ENCODE results near the gene MYLK.

MYLK gene

DNA sequence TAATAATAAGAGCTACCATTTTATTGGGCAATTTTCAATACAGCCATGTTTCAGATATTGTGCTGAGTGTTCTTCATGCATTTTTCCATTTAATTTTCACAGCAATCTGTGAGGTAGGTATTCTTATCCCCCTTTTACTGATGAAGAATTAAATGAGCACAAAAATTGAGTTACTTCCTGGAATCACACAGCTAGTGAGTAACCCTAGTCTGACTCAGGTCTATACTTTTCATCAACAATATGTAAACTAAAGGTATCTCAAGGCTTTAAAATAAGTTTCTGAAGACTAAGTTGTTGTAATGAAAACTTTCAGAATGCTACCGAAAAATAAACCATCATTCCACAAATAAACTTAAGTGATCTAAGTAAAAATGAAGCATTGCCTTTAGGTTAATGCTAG is 321.6 kb downstream of the MYLK start:
- DNase-seq (ENCODE audit: low spot score in 2 of 2) (no peak), ATAC-seq (replicated peaks; ENCODE audit: extremely low read depth, poor library complexity, severe bottlenecking) (no peak)
- Mint-ChIP-seq H3K9me3 (no peaks in the 10 kb centered on the region), H3K36me3 (ENCODE audit: insufficient read depth) (no peaks in the 10 kb centered on the region), H3K27ac (ENCODE audit: low read depth) (no peak overlapping the region), H3K4me3 (no peak overlapping the region), H3K4me1 (peaks cover 6% of the 10 kb centered on the region), H3K27me3 (no peaks in the 10 kb centered on the region)

- Mint-ChIP-seq H3K4me1 (peaks cover 6% of the 10 kb centered on the region), H3K27me3 (no peaks in the 10 kb centered on the region), H3K9me3 (no peaks in the 10 kb centered on the region), H3K4me3 (no peak overlapping the region), H3K36me3 (ENCODE audit: insufficient read depth) (peaks cover under 1% of the 10 kb centered on the region), H3K27ac (ENCODE audit: low read depth) (no peak overlapping the region)
- ATAC-seq (replicated peaks; ENCODE audit: extremely low read depth, poor library complexity, severe bottlenecking) (no peak), DNase-seq (ENCODE audit: low spot score in 2 of 2) (no peak)
Observed at GRCh38 chr3:123561188-123561587, 322.9 kb downstream of the MYLK start.

Measured in central memory CD8-positive, alpha-beta T cell (primary cell).